ENCODE measurements around the gene NUDT15.

Gene NUDT15

GRCh38 chr13:48093588-48093987 lies 56.1 kb downstream of the NUDT15 start:
- TF ChIP-seq JUND (IDR thresholded peaks at IDR 0.05; ENCODE audit: low read depth) = no peak
- no peak for DNase-seq (ENCODE audit: low read depth in 1 of 2, low spot score in 1 of 2)
- in situ Hi-C loops (cut with HindIII; ENCODE audit: low pct_unique_long_range_greater_than_20kb, low sequenced_read_pairs) = no loop called here

GRCh38 chr13:48094404-48094780 lies 56.9 kb downstream of the NUDT15 start:
- TF ChIP-seq JUND (IDR thresholded peaks at IDR 0.05; ENCODE audit: low read depth) = no peak
- DNase-seq (ENCODE audit: low read depth in 1 of 2, low spot score in 1 of 2) = no peak
- in situ Hi-C loops (cut with HindIII; ENCODE audit: low pct_unique_long_range_greater_than_20kb, low sequenced_read_pairs) = no loop called here

GRCh38 chr13:48094781-48095502 lies 57.4 kb downstream of the NUDT15 start, which contains the start of gene MED4:
Gene MED4, minus strand, starts transcription at chr13:48095104. Its CDS starts 26 bp downstream, at chr13:48095078.
- in situ Hi-C loops (cut with HindIII; ENCODE audit: low pct_unique_long_range_greater_than_20kb, low sequenced_read_pairs) = no loop called here
- peak; percentile 77 to 94 for DNase-seq (ENCODE audit: low read depth in 1 of 2, low spot score in 1 of 2)
- TF ChIP-seq JUND (IDR thresholded peaks at IDR 0.05; ENCODE audit: low read depth) = no peak

- in situ Hi-C loops (cut with HindIII; ENCODE audit: low pct_unique_long_range_greater_than_20kb, low sequenced_read_pairs) = no loop called here
- peak in 1 of 2 experiments; percentile 58 for DNase-seq (ENCODE audit: low read depth in 1 of 2, low spot score in 1 of 2)
Measured at GRCh38 chr13:48096670-48097069, 59.1 kb downstream of the NUDT15 start.

More at GRCh38 chr13:48096670-48097069, 59.1 kb downstream of the NUDT15 start:
- TF ChIP-seq JUND (IDR thresholded peaks at IDR 0.05; ENCODE audit: low read depth) = no peak

Data from T47D (cell line).